Duodenal mucosa (tissue), 2 donors: ENCODE data around the gene VIPR1.

Source experiments
- H3K27ac ChIP-seq: one replicate; pipeline ENCODE4 v1.7.0; 2013; ENCODE audit warnings: low read depth, low read length
- H3K27me3 ChIP-seq, 2 donors: one replicate each; pipeline ENCODE4 v1.7.0; 2013; ENCODE audit warnings: low read length in 2 of 2, control low read depth in 1 of 2; ENCODE audit not compliant: insufficient read depth in 2 of 2, control insufficient read depth in 1 of 2
- H3K36me3 ChIP-seq, 2 donors: one replicate each; pipeline ENCODE4 v1.7.0; 2013; ENCODE audit warnings: low read length in 2 of 2, control low read depth in 1 of 2; ENCODE audit not compliant: insufficient read depth in 2 of 2, control insufficient read depth in 1 of 2
- H3K4me1 ChIP-seq, 2 donors: one replicate each; pipeline ENCODE4 v1.7.0; 2013; ENCODE audit warnings: low read length in 2 of 2, control low read depth in 1 of 2; ENCODE audit not compliant: insufficient read depth in 2 of 2, control insufficient read depth in 1 of 2
- H3K4me3 ChIP-seq, 2 donors: one replicate each; pipeline ENCODE4 v1.7.0; 2013; ENCODE audit warnings: low read length in 2 of 2, low read depth in 1 of 2
- H3K9ac ChIP-seq, 2 donors: one replicate each; pipeline ENCODE4 v1.7.0; 2013; ENCODE audit warnings: low read length in 2 of 2, low read depth in 1 of 2
- H3K9me3 ChIP-seq, 2 donors: one replicate each; pipeline ENCODE4 v1.7.0; 2013; ENCODE audit warnings: low read length in 2 of 2, control low read depth in 1 of 2; ENCODE audit not compliant: control insufficient read depth in 1 of 2

VIPR1 gene

DNA sequence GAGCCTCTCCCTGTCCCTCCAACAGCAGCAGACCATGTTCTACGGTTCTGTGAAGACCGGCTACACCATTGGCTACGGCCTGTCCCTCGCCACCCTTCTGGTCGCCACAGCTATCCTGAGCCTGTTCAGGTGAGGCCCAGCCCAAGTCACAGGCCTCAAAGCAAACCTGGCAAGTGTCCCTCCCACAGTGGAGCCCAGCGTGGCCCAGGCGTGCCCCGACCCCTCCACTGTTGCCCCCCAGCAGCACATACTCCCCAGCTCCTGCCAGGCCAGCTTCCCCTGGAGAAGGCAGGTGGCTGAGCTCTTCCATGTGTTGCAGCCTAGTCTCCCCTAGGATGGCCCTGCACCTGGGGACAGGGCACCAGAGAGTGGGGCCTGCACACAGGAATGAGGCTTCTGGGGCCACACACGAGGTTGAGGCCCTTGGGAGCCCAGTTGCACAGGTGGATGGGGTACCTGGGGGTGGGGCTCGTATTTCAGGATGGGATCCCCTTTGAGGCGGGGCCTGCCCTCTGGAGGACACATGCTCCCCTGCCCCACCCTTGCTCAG lies 25.0 kb downstream of the VIPR1 start:
- no peaks in the 10 kb centered on the region for H3K9me3 ChIP-seq
- peaks cover 13 to 65% of the 10 kb centered on the region in 2 donors for H3K36me3 ChIP-seq
- H3K4me1 ChIP-seq = no peaks in the 10 kb centered on the region
- H3K27me3 ChIP-seq = no peaks in the 10 kb centered on the region
- no peak overlapping the region for H3K9ac ChIP-seq
- H3K4me3 ChIP-seq = no peak overlapping the region
- H3K27ac ChIP-seq = no peak overlapping the region

DNA sequence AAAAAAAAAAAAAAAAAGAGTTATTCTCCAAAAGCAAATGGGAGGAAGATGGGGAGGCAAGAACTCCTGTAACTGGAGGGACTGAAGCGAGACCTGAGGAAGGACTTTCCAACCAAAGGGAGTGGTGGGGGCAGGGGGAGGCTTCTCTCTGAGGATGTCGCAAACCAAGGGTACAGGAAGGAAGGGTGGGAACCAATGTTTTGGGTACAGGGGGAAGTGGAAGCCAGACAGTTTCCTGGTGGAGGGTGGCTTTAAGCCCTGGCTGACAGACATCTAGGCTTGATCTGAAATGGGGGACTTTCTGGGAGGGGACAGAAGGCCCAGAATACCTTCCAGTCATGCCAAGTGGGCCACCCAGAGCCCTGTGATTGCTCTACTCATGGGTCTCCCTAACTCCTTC lies 27.0 kb downstream of the VIPR1 start:
- H3K9me3 ChIP-seq = no peaks in the 10 kb centered on the region
- no peaks in the 10 kb centered on the region for H3K4me1 ChIP-seq
- H3K4me3 ChIP-seq = no peak overlapping the region
- no peak overlapping the region for H3K9ac ChIP-seq
- H3K36me3 ChIP-seq = peaks cover 18 to 60% of the 10 kb centered on the region in 2 donors
- no peak overlapping the region for H3K27ac ChIP-seq
- H3K27me3 ChIP-seq = no peaks in the 10 kb centered on the region

DNA sequence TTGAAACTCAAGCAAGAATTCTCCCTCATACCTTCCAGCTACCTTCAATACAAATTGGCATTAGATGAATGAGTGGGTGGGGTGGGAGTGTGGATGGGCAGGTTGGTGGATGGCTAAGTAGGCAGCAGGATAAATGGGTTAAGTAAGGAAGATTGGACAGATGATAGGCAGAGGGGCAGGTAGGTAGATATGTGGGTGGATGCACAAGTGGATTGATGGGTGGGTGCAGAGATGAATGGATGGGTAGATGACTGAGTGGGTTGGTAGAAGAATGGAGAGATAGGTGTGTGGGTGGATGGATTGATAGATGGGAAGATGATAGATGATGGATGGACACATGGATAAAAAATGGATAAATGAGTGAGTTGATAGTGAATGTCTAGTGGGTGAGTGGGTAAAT lies 27.6 kb downstream of the VIPR1 start:
- no peak overlapping the region for H3K4me3 ChIP-seq
- no peaks in the 10 kb centered on the region for H3K4me1 ChIP-seq
- no peak overlapping the region for H3K9ac ChIP-seq
- no peak overlapping the region for H3K27ac ChIP-seq
- no peaks in the 10 kb centered on the region for H3K27me3 ChIP-seq
- H3K9me3 ChIP-seq = no peaks in the 10 kb centered on the region
- peaks cover 18 to 55% of the 10 kb centered on the region in 2 donors for H3K36me3 ChIP-seq

DNA sequence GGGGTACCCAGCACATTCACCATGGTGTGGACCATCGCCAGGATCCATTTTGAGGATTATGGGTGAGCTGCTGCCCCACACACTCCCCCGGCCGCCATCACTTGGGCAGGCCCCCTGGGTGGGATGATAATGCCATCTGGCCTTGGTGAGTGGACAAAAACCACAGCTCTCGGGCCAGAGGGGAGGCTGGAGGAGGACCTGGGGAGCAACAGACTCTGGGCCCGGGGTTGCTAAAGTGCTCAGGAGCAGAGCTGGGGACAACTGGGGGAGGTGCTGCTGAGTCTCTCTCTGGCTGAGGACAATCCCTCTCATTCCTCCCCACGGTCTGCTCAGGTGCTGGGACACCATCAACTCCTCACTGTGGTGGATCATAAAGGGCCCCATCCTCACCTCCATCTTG lies 29.0 kb downstream of the VIPR1 start:
- no peaks in the 10 kb centered on the region for H3K9me3 ChIP-seq
- no peaks in the 10 kb centered on the region for H3K27me3 ChIP-seq
- H3K4me1 ChIP-seq = no peaks in the 10 kb centered on the region
- H3K27ac ChIP-seq = no peak overlapping the region
- no peak overlapping the region for H3K4me3 ChIP-seq
- H3K9ac ChIP-seq = no peak overlapping the region
- peaks cover 18 to 43% of the 10 kb centered on the region in 2 donors for H3K36me3 ChIP-seq

DNA sequence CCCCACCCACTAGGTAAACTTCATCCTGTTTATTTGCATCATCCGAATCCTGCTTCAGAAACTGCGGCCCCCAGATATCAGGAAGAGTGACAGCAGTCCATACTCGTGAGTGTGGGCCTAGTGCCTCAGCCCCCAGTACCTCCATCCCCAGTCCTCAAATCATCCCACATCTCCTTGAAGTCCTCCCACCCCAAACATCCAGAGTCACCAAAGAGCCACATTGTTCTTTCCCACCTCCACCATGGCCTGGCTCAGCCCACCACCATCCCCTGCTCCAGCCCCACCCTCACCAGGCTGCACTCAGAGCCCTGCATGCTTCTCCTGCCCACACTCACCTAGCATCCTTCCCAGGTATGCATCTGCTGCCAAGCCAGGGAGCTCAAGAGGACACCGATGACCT lies 29.8 kb downstream of the VIPR1 start:
- peaks cover 15 to 36% of the 10 kb centered on the region in 2 donors for H3K36me3 ChIP-seq
- no peak overlapping the region for H3K4me3 ChIP-seq
- no peaks in the 10 kb centered on the region for H3K4me1 ChIP-seq
- H3K27me3 ChIP-seq = no peaks in the 10 kb centered on the region
- no peak overlapping the region for H3K27ac ChIP-seq
- H3K9ac ChIP-seq = no peak overlapping the region
- no peaks in the 10 kb centered on the region for H3K9me3 ChIP-seq

DNA sequence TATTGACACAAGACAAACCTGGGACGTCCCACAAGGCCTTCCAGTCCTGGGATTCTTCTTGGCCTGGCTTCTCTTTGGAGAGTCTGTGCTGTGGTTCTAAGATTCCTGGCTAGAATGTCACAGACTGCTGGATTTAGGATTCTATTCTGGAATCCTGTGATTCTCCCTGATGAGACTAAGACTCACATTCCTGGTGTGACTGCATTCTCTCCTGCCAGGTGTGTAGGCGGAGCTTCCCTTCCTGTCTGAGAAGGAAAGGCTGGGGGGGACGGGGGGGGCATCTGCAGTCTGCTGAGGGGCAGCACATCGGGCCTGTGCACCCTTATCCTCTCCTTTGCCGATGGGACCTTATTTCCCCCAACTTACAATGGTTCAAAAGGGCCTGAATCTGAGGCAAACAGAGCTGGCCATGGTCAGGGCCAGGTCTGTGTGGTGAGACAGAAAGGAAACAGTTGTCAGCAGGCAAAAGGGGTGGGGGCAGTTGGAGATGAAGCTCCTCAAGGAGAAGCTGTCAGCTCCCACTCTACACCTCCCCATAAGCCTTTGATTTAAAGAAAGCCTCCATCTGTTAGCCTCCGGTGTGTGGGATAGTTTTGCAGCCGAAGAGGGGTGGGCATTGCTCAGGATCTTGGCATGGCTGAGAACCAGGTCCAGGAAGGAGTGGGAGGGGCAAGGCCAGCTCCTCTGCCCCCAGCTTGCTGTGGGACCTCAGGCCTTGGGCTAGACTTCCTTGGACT lies 30.9 kb downstream of the VIPR1 start:
- H3K9ac ChIP-seq = no peak overlapping the region
- H3K27me3 ChIP-seq = no peaks in the 10 kb centered on the region
- H3K36me3 ChIP-seq = peaks cover 13 to 29% of the 10 kb centered on the region in 2 donors
- H3K9me3 ChIP-seq = no peaks in the 10 kb centered on the region
- peaks cover 4 to 6% of the 10 kb centered on the region in 2 donors for H3K4me1 ChIP-seq
- no peak overlapping the region for H3K4me3 ChIP-seq
- no peak overlapping the region for H3K27ac ChIP-seq

DNA sequence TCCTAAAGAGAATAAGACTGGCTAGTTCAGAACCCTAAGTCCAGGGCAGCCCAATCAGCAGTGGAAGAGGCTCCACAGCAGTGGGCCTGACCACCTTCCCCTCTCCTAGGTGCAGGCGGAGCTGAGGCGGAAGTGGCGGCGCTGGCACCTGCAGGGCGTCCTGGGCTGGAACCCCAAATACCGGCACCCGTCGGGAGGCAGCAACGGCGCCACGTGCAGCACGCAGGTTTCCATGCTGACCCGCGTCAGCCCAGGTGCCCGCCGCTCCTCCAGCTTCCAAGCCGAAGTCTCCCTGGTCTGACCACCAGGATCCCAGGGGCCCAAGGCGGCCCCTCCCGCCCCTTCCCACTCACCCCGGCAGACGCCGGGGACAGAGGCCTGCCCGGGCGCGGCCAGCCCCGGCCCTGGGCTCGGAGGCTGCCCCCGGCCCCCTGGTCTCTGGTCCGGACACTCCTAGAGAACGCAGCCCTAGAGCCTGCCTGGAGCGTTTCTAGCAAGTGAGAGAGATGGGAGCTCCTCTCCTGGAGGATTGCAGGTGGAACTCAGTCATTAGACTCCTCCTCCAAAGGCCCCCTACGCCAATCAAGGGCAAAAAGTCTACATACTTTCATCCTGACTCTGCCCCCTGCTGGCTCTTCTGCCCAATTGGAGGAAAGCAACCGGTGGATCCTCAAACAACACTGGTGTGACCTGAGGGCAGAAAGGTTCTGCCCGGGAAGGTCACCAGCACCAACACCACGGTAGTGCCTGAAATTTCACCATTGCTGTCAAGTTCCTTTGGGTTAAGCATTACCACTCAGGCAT lies 33.7 kb downstream of the VIPR1 start:
- H3K9me3 ChIP-seq = no peaks in the 10 kb centered on the region
- peaks cover 18 to 23% of the 10 kb centered on the region in 2 donors for H3K4me1 ChIP-seq
- peaks cover 7 to 16% of the 10 kb centered on the region in 2 donors for H3K36me3 ChIP-seq
- no peak overlapping the region for H3K27ac ChIP-seq
- no peaks in the 10 kb centered on the region for H3K27me3 ChIP-seq
- no peak overlapping the region for H3K4me3 ChIP-seq
- H3K9ac ChIP-seq = no peak overlapping the region

DNA sequence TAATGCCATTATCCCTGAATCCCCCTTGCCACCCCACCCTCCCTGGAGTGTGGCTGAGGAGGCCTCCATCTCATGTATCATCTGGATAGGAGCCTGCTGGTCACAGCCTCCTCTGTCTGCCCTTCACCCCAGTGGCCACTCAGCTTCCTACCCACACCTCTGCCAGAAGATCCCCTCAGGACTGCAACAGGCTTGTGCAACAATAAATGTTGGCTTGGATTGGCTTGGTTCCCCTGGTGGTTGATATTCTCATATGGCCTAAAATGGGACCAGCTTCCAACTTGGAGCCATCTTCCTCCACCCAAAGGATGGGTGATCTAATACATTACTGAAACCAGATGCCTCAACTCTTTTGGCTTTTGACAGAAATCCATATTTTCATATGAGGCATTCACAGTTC lies 34.9 kb downstream of the VIPR1 start:
- no peaks in the 10 kb centered on the region for H3K27me3 ChIP-seq
- no peak overlapping the region for H3K9ac ChIP-seq
- peaks cover 18 to 23% of the 10 kb centered on the region in 2 donors for H3K4me1 ChIP-seq
- no peaks in the 10 kb centered on the region for H3K9me3 ChIP-seq
- H3K27ac ChIP-seq = no peak overlapping the region
- H3K36me3 ChIP-seq = peaks cover 6 to 7% of the 10 kb centered on the region in 2 donors
- H3K4me3 ChIP-seq = no peak overlapping the region

DNA sequence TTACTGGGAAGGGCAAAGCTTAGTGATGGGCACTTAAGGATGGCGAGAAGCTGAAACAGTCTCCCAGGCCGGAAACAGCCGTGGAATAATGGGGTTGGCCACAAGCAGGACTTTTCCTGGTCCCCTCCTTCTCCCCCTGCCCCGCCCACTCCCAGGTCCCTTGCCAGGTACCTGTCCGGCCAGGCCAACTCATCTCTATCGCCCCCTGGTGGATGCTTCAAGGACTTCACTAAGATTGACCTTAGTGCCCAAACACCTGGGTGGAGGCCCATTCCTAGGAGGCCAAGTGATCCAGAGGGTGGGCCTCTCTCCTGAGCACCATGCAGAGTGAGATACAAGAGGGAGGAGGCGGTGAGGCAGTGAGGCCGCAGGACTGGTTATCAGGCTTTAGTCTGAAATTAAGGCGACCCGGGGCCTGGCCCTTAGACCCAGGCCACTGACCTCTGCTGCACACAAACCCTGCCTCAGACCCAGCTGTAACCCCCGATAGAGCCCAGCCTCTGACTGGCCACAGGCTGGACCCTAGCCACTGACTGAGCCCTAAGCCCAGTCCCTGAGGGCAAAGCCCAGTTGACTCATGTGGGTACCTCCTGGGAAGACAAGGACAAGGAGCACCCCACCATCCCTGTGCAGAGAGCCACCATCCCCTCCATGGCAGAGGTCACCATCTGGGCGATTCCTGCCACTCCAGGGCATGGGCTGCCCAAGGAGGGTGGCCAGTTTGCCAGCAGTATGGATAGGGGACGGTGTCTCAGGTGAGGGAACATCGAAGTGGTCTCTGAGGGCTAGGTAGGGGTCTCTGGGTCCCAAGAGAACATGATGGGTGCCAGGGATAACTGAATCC lies 37.6 kb downstream of the VIPR1 start:
- H3K36me3 ChIP-seq = no peaks in the 10 kb centered on the region
- no peak overlapping the region for H3K4me3 ChIP-seq
- H3K27ac ChIP-seq = no peak overlapping the region
- H3K27me3 ChIP-seq = no peaks in the 10 kb centered on the region
- peaks cover 27 to 35% of the 10 kb centered on the region in 2 donors for H3K4me1 ChIP-seq
- H3K9ac ChIP-seq = no peak overlapping the region
- H3K9me3 ChIP-seq = no peaks in the 10 kb centered on the region
